Thoracic aorta (tissue), 2 donors: Measurements from ENCODE around the gene SREBF1. TPM values are rescaled to one million over a fixed set of nuclear protein-coding genes. Genes with fewer than 3 reads are reported as not detected.

Source experiments
- ATAC-seq: fragments of 150-250 bp; one replicate; pipeline ENCODE4 v1.8.0; 2017; ENCODE audit warnings: low read depth; ENCODE audit not compliant: insufficient number of reproducible peaks, low FRiP score
- DNase-seq: peaks from one replicate; pipeline ENCODE4 v3.0.0-alpha.2; 2020; ENCODE audit warnings: low spot score
- H3K27ac ChIP-seq, 2 donors: fragments of 200-600 bp; sonication (generic); 1 replicate in 1 of 2; 2 replicates in 1 of 2; pipeline ENCODE4 v1.5.1; 2016; ENCODE audit warnings: mild to moderate bottlenecking in 2 of 2, moderate library complexity in 2 of 2
- H3K27me3 ChIP-seq: fragments of 200-600 bp; sonication (generic); replicated peaks from 2 replicates; pipeline ENCODE4 v1.6.0; 2016; ENCODE audit warnings: mild to moderate bottlenecking; ENCODE audit not compliant: insufficient read depth
- H3K36me3 ChIP-seq: fragments of 200-600 bp; sonication (generic); one replicate; pipeline ENCODE4 v1.5.1; 2016
- H3K4me1 ChIP-seq, 2 donors: fragments of 200-600 bp; sonication (generic); 1 replicate in 1 of 2; 2 replicates in 1 of 2; pipeline versions ENCODE4 v1.5.1 to v1.6.0; 2016; ENCODE audit warnings: low read depth in 2 of 2, mild to moderate bottlenecking in 1 of 2; ENCODE audit not compliant: control insufficient read depth in 1 of 2
- H3K4me3 ChIP-seq: fragments of 200-600 bp; sonication (generic); 2 replicates; pipeline ENCODE4 v1.5.1; 2016; ENCODE audit warnings: mild to moderate bottlenecking
- H3K9me3 ChIP-seq: fragments of 200-600 bp; sonication (generic); 2 replicates; pipeline ENCODE4 v1.5.1; 2016
- total RNA-seq, 2 donors: library from RNA; depleted of rRNA; stranded (reverse); fragments of >200 nt; gene quantifications; one replicate each; pipeline versions ENCODE4 v1.1.0 to v1.2.3, GENCODE V29; 2016
- TF ChIP-seq, protein P1 (sequence below): fragments of 200-600 bp; sonication (generic); IDR thresholded peaks from one replicate; pipeline ENCODE4 v1.5.1; 2019; ENCODE audit warnings: antibody characterized with exemption

The SREBF1 gene
- total RNA-seq, 2 donors from 2014 or later: 56.2 to 64.2 TPM

DNA sequence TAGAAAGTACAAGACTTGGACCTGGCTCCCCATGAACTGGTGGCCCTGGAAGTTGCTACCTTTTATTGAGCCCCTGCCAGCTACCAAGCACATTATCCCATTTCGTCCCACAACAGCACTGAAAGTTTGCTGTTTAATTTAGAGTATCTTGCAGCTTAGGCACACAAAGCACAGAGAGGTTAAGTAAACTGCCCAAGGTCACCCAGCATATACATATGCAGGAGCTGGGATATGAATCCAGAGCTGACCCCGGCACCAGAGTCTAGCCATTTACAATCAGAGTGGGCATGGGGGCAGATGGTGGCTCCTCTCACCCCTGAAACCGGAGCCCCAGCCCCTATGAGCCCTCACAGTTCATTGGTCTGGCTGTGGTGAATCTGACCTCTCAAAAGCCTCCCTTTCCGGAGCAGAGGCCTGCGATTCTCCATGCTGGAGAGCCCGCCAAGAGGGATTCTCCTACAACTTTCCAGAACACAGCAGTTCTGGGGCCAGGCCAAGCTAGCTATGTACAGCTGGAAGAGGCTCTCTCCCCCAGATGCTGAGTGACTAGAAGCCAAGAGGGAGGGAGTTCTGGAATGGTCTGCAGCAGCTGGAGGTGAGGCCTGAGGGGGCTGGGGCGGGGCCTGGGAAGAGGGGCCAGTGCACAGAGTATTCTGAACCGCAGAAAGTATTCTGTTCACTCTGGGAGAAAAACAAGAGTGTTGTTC, 58.3 kb downstream of the SREBF1 start:
- no peaks in the 10 kb centered on the region for H3K27me3 ChIP-seq
- TF ChIP-seq, protein P1, sequence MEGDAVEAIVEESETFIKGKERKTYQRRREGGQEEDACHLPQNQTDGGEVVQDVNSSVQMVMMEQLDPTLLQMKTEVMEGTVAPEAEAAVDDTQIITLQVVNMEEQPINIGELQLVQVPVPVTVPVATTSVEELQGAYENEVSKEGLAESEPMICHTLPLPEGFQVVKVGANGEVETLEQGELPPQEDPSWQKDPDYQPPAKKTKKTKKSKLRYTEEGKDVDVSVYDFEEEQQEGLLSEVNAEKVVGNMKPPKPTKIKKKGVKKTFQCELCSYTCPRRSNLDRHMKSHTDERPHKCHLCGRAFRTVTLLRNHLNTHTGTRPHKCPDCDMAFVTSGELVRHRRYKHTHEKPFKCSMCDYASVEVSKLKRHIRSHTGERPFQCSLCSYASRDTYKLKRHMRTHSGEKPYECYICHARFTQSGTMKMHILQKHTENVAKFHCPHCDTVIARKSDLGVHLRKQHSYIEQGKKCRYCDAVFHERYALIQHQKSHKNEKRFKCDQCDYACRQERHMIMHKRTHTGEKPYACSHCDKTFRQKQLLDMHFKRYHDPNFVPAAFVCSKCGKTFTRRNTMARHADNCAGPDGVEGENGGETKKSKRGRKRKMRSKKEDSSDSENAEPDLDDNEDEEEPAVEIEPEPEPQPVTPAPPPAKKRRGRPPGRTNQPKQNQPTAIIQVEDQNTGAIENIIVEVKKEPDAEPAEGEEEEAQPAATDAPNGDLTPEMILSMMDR: no peak
- no peak overlapping the region for H3K4me3 ChIP-seq
- H3K36me3 ChIP-seq: no peaks in the 10 kb centered on the region
- no peak overlapping the region for H3K27ac ChIP-seq
- no peaks in the 10 kb centered on the region for H3K9me3 ChIP-seq
- ATAC-seq: no peak
- no peak for DNase-seq
- H3K4me1 ChIP-seq: peaks cover 11 to 46% of the 10 kb centered on the region in 2 donors

- ATAC-seq (no peak), DNase-seq (no peak)
- no peaks in the 10 kb centered on the region for H3K9me3 ChIP-seq
- H3K27ac ChIP-seq: no peak overlapping the region
- peaks cover 10 to 38% of the 10 kb centered on the region in 2 donors for H3K4me1 ChIP-seq
- H3K4me3 ChIP-seq: no peak overlapping the region
- TF ChIP-seq, protein P1: no peak
- no peaks in the 10 kb centered on the region for H3K36me3 ChIP-seq
- H3K27me3 ChIP-seq: no peaks in the 10 kb centered on the region
These were observed 59.9 kb downstream of the SREBF1 start for GRCh38 chr17:17776889-17777288.

DNA sequence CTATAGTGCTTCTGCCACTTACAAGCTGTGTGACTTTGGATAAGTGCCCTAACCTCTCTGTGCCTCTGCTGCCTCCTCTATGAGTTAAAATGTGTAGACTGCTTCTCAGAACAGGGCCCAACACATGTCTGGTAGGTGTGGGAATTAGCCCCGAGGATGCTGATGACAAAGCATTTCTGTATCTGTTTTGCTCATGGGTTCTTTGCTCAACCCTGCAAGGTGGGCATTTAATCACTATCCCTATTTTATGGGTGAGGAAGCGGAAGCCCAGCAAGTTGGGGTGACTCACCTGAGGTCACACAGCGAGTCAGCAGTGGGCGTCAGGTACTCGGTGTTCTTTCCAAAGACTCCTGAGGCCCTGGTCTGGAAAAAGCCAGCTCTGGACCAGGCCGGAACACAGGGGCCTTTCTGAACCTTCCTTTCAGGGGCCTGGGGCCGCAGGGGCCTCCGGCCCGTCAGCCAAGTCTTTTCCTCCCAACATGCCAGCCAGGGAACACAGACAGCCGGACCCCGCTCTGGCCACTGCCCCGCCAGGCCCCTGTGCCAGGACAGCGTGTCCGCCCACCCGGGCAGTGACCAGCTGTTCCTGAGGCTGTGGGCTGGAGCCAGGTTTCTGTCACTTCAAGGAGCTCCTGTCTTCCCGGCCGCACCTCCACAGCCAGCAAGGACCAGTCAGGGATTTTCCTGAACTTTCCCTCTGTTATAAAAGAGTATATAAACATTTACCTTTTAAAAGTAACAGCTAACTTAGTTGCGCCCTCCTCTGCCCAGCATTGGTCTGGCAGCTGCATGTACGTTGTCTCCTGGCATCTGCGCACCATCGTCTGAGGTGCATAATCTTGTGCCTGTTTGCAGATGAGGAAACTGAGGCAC, 62.5 kb downstream of the SREBF1 start:
- TF ChIP-seq, protein P1: peak; percentile 27
- H3K4me3 ChIP-seq: peak overlapping the region; percentile 32
- DNase-seq (no peak), ATAC-seq (peak; percentile 37)
- peaks cover 7 to 23% of the 10 kb centered on the region in 2 donors for H3K4me1 ChIP-seq
- no peaks in the 10 kb centered on the region for H3K27me3 ChIP-seq
- no peaks in the 10 kb centered on the region for H3K36me3 ChIP-seq
- H3K27ac ChIP-seq: peak overlapping the region; percentile 68 to 70
- H3K9me3 ChIP-seq: no peaks in the 10 kb centered on the region

- no peak overlapping the region for H3K4me3 ChIP-seq
- no peak for ATAC-seq
- peaks cover 7 to 18% of the 10 kb centered on the region in 2 donors for H3K4me1 ChIP-seq
- no peak for DNase-seq
- no peaks in the 10 kb centered on the region for H3K27me3 ChIP-seq
- TF ChIP-seq, protein P1: no peak
- H3K9me3 ChIP-seq: no peaks in the 10 kb centered on the region
- no peaks in the 10 kb centered on the region for H3K36me3 ChIP-seq
- no peak overlapping the region for H3K27ac ChIP-seq
These were observed 64.6 kb downstream of the SREBF1 start for GRCh38 chr17:17772231-17772630.

DNA sequence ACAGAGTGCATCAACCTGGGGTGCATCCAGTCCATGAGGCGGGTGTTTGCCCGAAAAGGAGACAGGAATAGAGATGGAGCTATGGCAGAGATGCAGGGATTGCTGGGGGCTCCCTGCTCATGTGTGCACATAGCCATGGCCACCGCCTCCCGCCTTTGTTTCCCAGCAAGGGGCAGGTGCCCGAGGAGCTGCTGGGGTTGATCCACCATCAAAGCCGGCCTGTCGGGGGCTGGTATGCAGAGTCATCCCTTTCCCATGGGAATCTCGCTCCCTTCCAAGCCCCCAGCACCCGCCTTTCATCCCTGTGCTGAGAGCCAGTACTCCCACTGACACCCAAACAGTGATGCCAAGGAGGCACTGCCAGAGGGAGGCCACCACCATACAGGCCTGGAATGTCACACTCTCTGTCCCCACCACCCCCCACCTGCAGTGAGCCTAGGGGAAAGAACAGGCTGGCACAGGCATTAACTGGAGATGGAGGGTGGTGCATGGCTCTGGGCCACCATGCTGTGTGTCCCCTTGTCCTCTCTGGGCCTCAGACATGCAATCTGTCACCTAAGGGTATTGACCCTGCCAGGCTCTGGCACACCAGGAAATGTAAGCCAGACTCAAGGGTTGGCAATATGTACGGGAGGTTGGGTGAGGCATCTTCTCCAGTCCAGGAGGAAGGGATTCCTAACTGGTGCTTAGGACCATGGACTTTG, 65.1 kb downstream of the SREBF1 start:
- ATAC-seq (no peak), DNase-seq (no peak)
- Histone ChIP-seq H3K27ac (no peak overlapping the region), H3K27me3 (no peaks in the 10 kb centered on the region), H3K4me3 (no peak overlapping the region), H3K36me3 (no peaks in the 10 kb centered on the region), H3K9me3 (no peaks in the 10 kb centered on the region), H3K4me1 (peaks cover 7 to 18% of the 10 kb centered on the region in 2 donors)
- TF ChIP-seq, protein P1: no peak
